Left hindlimb (tissue), 1 donor: Measurements from ENCODE around the gene DMRT2.
A peak's percentile ranks its signal among the peaks of the same experiment; 100 is the strongest.

ENCODE experiments used
- DNase-seq: peaks from one replicate; pipeline ENCODE4 v3.0.0-alpha.2; 2018

The DMRT2 gene

GRCh38 chr9:1096155-1096964, 46.2 kb downstream of the DMRT2 start:
- DNase-seq = no peak

GRCh38 chr9:1098551-1098950, 48.4 kb downstream of the DMRT2 start:
- no peak for DNase-seq

- no peak for DNase-seq
These were observed 50.0 kb downstream of the DMRT2 start for GRCh38 chr9:1100201-1100600.

GRCh38 chr9:1100945-1101344, 50.8 kb downstream of the DMRT2 start:
- DNase-seq = peak; percentile 62

- no peak for DNase-seq
These were observed 51.9 kb downstream of the DMRT2 start for GRCh38 chr9:1101846-1102641.

GRCh38 chr9:1102642-1102970, 52.4 kb downstream of the DMRT2 start:
- DNase-seq = no peak
